ENCODE data around the gene HTT. TPM values are rescaled to one million over a fixed set of nuclear protein-coding genes. Genes with fewer than 3 reads are reported as not detected.
A peak's percentile ranks its signal among the peaks of the same experiment; 100 is the strongest.

Gene HTT
- total RNA-seq, 3 donors from 2014 or later (not counting 1 experiment from before 2014, with no cell fraction given), result 132 to 175 (median 165) TPM

DNA sequence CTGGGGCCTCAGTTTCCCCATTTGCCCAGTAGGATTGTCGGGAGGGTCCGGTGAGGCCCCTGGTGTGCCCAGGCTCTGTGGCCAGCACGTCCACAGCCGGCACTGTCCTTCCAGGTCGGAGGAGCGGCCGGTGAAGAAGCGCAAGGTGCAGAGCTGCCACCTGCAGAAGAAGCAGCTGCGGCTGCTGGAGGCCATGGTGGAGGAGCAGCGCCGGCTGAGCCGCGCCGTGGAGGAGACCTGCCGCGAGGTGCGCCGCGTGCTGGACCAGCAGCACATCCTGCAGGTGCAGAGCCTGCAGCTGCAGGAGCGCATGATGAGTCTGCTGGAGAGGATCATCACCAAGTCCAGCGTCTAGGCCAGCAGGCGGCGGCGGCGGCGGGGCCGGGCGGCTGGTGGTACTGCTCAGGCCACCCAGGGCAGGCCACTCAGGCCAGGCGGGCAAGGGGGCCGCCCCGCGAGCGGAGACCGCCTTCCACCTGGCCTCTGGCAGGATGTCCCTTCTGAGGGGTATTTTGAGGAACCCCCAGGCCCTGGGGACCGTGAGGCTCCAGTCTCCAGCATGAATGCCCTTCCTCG is 181.2 kb downstream of the HTT start:
- H3K27me3 ChIP-seq (ENCODE audit: control insufficient read depth, insufficient read depth, low read length), result no peaks in the 10 kb centered on the region
- H3K4me3 ChIP-seq (ENCODE audit: low read length), result no peak overlapping the region
- no peaks in the 10 kb centered on the region for H3K4me1 Mint-ChIP-seq
- no peaks in the 10 kb centered on the region for H3K4me1 ChIP-seq (ENCODE audit: control insufficient read depth, insufficient read depth, low read length)
- DNase-seq (peak in 1 of 2 donors; percentile 9), ATAC-seq (no peak)
- H3K27ac ChIP-seq (ENCODE audit: low read length), result no peak overlapping the region
- 97% methylated on average over 36 of the region's 36 CpGs for WGBS (ENCODE audit: insufficient coverage)
- TF ChIP-seq, protein P1, sequence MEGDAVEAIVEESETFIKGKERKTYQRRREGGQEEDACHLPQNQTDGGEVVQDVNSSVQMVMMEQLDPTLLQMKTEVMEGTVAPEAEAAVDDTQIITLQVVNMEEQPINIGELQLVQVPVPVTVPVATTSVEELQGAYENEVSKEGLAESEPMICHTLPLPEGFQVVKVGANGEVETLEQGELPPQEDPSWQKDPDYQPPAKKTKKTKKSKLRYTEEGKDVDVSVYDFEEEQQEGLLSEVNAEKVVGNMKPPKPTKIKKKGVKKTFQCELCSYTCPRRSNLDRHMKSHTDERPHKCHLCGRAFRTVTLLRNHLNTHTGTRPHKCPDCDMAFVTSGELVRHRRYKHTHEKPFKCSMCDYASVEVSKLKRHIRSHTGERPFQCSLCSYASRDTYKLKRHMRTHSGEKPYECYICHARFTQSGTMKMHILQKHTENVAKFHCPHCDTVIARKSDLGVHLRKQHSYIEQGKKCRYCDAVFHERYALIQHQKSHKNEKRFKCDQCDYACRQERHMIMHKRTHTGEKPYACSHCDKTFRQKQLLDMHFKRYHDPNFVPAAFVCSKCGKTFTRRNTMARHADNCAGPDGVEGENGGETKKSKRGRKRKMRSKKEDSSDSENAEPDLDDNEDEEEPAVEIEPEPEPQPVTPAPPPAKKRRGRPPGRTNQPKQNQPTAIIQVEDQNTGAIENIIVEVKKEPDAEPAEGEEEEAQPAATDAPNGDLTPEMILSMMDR (IDR thresholded peaks at IDR 0.05), result no peak
- H3K9me3 ChIP-seq (ENCODE audit: control insufficient read depth, insufficient read depth, low read length), result no peaks in the 10 kb centered on the region
- peaks cover 2% of the 10 kb centered on the region for H3K36me3 ChIP-seq (ENCODE audit: control insufficient read depth, insufficient read depth, low read length)
- H3K36me3 Mint-ChIP-seq, result no peaks in the 10 kb centered on the region
- no peaks in the 10 kb centered on the region for H3K27me3 Mint-ChIP-seq (ENCODE audit: low read depth in 2 of 2)
- no peak overlapping the region for H3K4me3 Mint-ChIP-seq
- no peak overlapping the region for H3K27ac Mint-ChIP-seq
- H3K9me3 Mint-ChIP-seq, result no peaks in the 10 kb centered on the region
- intact Hi-C loops (cut with micrococcal nuclease), result no loop called here

DNA sequence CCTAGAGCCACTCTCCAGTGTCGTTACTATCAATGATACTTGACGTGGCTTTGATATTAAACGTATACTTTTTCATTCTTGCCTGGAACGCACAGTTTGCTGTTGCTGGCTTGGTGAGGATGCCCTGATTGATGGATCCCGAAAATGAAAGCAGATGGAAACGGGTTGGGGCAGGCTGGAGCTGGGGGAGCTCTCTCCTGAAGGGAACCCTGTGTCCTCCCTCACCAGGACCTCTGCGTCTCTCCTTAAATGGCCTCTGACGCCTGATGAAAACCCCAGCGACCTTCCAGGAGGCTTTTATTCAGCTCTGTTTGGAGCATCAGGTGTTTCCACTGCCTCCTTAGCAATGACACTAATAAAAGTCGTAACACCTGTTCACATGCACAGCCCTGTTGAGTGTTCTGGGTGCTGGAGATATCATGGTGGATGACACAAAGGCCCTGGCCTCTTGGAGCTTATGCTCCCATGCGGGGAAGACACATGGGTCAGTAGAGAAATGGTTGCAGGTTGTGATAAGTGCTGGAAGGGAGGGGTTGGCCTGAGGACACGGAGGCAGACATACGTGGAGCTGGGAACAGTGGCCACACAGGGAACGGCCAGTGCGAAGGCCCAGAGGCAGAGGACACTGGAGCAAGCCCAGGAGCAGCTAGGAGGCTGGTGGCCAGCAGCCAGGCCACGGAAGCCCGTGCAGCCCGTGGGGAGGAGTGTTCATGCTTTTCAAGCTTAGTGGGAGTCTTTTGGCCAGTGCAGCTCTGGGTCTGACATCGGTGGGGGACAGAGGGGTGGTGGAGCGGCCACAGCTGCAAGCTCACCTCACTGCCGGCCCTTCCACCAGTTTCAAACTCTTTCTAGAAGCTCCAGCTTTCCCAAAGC is 182.0 kb downstream of the HTT start:
- WGBS (ENCODE audit: insufficient coverage), result 89% methylated on average over 21 of the region's 21 CpGs
- TF ChIP-seq, protein P1 (IDR thresholded peaks at IDR 0.05), result no peak
- no peak overlapping the region for H3K27ac Mint-ChIP-seq
- no peaks in the 10 kb centered on the region for H3K9me3 Mint-ChIP-seq
- Histone ChIP-seq H3K4me3 (ENCODE audit: low read length) (no peak overlapping the region), H3K4me1 (ENCODE audit: control insufficient read depth, insufficient read depth, low read length) (no peaks in the 10 kb centered on the region), H3K36me3 (ENCODE audit: control insufficient read depth, insufficient read depth, low read length) (peaks cover 2% of the 10 kb centered on the region), H3K9me3 (ENCODE audit: control insufficient read depth, insufficient read depth, low read length) (no peaks in the 10 kb centered on the region), H3K27me3 (ENCODE audit: control insufficient read depth, insufficient read depth, low read length) (no peaks in the 10 kb centered on the region), H3K27ac (ENCODE audit: low read length) (no peak overlapping the region)
- H3K4me1 Mint-ChIP-seq, result no peaks in the 10 kb centered on the region
- no peak overlapping the region for H3K4me3 Mint-ChIP-seq
- H3K27me3 Mint-ChIP-seq (ENCODE audit: low read depth in 2 of 2), result no peaks in the 10 kb centered on the region
- no peaks in the 10 kb centered on the region for H3K36me3 Mint-ChIP-seq
- DNase-seq (no peak), ATAC-seq (no peak)
- intact Hi-C loops (cut with micrococcal nuclease), result no loop called here

DNA sequence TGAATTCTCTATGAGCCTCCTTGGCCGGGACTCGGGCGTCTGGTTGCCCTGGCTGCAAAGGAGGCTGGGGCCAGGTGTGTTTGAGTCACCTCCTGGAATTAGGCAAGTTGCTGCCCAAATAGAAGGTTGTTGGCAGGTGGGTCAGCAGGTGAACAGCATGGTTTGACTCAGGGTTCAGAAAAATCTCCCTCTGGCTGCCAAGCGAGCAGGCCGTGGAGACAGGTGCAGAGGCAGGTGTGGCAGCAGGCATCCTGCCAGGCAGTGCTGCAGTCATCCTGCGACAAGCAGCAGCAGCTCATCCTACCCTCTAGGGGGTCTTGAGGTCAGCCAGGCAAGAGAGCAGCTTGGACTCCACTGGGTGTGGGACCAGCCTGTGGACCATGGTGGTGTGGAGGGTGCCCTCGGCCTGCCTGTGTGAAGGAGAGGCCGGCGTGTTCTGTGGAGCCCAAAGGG is 182.6 kb downstream of the HTT start:
- no peak for ATAC-seq
- intact Hi-C loops (cut with micrococcal nuclease), result no loop called here

More for the DNA sequence above, 182.6 kb downstream of the HTT start:
- Histone ChIP-seq H3K27me3 (ENCODE audit: control insufficient read depth, insufficient read depth, low read length) (no peaks in the 10 kb centered on the region), H3K9me3 (ENCODE audit: control insufficient read depth, insufficient read depth, low read length) (no peaks in the 10 kb centered on the region), H3K4me3 (ENCODE audit: low read length) (no peak overlapping the region), H3K36me3 (ENCODE audit: control insufficient read depth, insufficient read depth, low read length) (peaks cover 2% of the 10 kb centered on the region), H3K27ac (ENCODE audit: low read length) (no peak overlapping the region), H3K4me1 (ENCODE audit: control insufficient read depth, insufficient read depth, low read length) (no peaks in the 10 kb centered on the region)
- no peak for DNase-seq
- no peak overlapping the region for H3K4me3 Mint-ChIP-seq
- WGBS (ENCODE audit: insufficient coverage), result 87% methylated on average over 9 of the region's 9 CpGs
- H3K36me3 Mint-ChIP-seq, result no peaks in the 10 kb centered on the region
- TF ChIP-seq, protein P1 (IDR thresholded peaks at IDR 0.05), result no peak
- no peak overlapping the region for H3K27ac Mint-ChIP-seq
- H3K27me3 Mint-ChIP-seq (ENCODE audit: low read depth in 2 of 2), result no peaks in the 10 kb centered on the region
- H3K9me3 Mint-ChIP-seq, result no peaks in the 10 kb centered on the region
- H3K4me1 Mint-ChIP-seq, result no peaks in the 10 kb centered on the region
